Stimulated activated CD8-positive, alpha-beta memory T cell treated with anti-CD3 and anti-CD28 coated beads, Interleukin-12 subunit alpha, Interleukin-12 subunit beta, amount 100 ng/mL, for 24 hours (primary cell): ENCODE measurements around the gene FIBP.

ENCODE experiments used
- DNase-seq: peaks from one replicate; pipeline ENCODE4 v3.0.0-alpha.2; 2020; ENCODE audit errors: extremely low read depth

Gene FIBP

DNA sequence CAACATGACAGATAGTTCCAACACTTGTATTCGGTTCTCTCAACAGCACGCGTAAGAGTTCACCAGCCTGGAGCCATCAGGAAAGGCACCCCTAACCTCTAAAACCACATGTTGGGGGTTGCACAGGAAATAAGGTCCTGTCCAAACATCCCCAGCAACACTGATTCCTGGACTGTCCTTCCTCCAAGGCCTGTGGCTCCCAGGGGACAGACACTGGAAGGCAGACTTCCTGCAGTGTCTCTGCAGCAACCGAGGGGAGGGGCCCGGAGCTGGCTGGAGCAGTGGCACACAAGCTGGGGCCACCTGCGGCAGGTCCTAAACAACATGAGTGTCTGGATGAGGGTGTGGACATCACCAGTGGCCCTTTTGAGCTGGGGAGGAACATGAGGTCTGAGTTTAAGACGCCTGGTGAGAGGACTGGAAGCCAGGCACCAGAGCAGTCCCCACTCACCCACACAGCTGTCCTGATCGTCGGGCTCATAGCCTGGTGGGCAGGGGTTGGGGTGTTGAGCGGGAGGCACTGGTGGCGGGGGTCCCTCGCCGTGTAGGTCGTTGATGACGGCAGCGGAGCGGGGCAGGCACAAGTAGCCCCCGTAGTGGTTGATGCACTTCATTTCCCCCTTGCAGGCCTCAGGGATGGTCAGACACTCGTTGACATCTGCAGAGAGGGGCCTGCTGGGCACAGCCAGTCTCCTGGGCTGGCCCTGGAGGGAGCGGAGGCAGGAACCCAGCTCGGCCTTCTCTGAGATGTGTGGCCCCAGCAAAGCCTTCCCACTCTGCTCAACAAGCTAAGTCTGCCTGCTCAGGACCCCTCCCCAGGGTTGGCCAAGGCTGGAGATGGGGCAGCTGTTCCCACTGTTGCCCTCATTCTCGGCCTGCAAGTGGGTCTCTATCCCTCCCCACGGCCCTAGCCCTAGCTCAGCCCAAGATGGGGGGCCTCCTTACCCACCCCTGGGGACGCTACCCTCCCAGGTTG is 17.3 kb downstream of the FIBP start:
- DNase-seq = no peak

GRCh38 chr11:65870307-65870658 is 18.0 kb downstream of the FIBP start:
- no peak for DNase-seq

DNA sequence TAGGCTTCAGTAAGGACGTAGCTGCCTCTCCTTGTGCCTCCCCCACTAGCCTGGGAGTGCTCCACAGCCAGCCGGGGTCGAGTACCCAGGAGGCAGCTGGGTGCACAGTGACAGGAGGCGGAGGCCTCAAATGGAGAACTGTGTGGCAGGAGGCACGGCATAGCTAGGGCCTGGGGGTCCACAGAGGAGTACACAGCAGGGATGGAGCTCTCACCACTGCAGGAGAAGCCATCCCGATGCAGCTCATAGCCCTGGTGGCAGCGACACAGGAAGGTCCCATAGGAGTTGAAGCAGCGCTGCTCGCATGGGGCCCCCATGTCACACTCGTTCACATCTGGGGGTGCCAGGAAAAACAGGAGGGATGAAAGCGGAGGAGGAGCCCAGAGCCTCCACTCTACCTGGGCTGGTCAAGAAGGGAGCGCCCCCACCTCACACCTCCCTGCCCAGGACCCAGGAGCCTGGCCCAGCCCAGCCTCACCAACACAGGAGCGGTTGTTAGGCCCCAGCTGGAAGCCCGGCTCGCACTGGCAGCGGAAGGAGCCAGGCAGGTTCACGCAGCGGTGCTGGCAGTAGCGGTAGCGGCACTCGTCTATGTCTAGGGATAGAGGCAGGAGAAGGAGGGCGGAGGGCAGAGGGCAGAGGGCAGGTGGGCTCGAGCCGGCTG is 18.5 kb downstream of the FIBP start:
- no peak for DNase-seq

- no peak for DNase-seq
These were observed 19.4 kb downstream of the FIBP start for GRCh38 chr11:65868907-65869306.

- DNase-seq = no peak
These were observed 20.1 kb downstream of the FIBP start for GRCh38 chr11:65868076-65868667.

DNA sequence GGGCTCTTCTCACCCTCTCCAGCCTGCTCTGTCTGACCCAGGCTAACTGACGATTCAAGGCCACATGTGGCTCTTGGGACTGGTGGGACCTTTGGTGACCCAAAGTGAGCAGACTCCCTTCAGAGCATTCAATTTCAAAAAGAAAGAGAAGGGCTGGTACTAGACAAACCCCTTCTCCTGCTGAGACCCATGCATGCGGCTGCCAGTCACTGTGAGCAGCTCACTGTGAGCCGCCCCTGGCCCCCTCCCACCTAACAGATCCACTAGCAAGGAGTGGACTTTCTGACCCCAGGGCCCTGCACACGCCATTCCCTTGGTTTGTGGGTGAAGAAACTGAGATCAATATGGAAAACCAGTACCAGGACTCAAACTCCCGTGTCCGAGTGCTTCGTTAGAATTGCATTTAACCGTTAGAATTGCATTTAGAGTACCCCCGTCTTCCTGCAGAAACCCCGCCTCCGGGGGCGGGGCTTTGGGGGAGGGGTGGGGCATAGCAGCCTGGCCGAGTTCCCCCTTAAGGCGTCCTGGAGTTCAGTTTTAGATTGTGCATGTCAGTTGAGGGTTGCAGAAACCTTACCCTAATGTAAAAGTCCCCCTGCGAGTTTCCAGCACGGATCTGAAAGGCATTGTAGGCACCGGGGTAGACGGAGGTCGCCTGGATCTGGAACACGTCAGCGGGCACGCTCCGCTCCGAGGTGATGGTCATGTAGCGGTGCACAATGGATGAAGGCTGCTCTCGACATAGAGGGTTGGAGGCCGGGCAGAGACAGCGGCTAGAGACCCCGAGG is 20.8 kb downstream of the FIBP start:
- no peak for DNase-seq

GRCh38 chr11:65866509-65867283 is 21.6 kb downstream of the FIBP start:
- DNase-seq = no peak

GRCh38 chr11:65865550-65866172 is 22.6 kb downstream of the FIBP start:
- DNase-seq = no peak

DNA sequence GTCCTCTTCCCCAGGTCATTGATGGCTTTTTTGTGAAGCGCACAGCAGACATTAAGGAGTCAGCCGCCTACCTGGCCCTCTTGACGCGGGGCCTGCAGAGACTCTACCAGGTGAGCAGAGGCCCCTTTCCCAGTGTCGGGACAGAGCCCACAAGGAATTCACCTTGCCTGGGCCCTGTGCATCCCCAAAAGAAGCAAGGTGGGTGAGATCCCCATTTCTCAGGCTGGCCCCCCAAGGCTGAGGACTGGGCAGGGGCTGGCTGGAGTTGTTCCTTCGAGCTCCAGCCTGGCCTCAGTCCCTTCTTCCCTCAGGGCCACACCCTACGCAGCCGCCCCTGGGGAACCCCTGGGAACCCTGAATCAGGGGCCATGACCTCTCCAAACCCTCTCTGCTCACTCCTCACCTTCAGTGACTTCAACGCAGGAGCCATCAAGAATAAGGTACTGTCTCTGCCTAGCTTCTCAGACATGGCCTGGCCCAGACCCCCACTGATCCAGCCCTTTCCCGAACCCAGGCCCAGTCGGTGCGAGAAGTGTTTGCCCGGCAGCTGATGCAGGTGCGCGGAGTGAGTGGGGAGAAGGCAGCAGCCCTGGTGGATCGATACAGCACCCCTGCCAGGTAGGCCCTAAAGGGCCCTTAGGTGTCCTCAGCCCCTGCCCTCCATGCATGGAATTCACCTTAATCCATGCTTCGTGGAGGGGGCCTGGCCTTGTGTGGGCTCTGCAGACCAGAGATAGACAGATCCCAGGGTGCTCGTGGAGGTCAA is 23.4 kb downstream of the FIBP start:
- DNase-seq = no peak

DNA sequence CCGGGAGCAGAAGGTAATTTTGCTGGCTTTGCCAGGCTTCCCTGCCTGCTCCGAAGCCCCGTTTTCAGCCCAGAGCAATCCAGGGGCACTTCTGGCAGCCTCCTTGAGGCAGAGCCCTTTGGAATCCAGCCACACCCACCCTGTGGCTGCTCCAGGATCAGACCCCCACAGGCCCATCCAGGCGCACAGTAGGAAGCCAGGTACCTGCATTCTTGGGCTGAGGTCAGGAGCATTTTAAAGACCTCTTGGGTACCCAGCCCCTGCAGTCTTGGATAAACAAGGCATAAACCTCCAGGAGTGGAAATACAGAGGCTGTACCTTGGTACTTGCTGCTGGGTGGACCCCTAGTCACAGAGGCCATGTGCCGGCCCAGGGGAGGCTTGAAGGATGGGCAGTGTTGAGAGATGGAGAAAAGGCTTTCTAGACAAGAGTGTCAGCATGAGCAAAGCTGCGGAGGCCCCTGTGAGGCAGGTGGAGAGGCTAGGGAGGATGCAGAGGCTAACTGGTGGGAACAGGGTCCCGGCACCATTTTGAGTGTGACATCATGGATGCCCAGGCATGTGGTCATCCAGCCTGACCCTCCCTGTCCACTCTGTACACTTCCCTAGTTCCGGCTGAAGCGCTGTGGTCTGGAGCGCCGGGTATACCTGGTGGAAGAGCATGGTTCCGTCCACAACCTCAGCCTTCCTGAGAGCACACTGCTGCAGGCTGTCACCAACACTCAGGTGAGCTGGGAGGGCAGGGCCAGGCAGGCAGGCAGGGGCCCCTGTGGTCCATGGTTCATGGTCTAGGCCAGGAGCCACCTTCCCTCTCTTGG is 24.2 kb downstream of the FIBP start:
- DNase-seq = no peak

- no peak for DNase-seq
These were observed 25.1 kb downstream of the FIBP start for GRCh38 chr11:65862941-65863888.

DNA sequence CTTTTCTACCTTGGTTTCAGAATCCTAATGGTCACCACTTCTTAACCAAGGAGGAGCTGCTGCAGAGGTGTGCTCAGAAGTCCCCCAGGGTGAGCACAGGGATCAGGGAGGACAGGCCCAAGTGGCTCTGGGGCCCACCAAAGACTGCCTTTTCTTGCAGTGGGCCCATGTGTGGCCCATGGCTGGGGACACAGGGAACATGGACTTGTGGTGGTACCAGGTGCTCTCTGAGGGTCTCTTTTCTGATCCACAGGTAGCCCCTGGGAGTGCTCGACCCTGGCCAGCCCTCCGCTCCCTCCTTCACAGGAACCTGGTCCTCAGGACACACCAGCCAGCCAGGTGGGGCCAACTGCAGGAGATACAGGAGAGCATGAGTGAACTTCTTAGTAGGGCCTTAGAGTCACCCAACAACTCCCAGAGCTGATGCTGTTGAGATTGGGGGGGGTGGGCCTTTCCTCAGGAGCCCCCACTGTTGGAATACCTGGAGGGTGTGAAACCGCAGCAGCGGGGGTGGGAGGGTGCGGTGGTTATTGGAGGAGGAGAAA is 26.0 kb downstream of the FIBP start:
- no peak for DNase-seq

- DNase-seq = no peak
These were observed 26.6 kb downstream of the FIBP start for GRCh38 chr11:65861533-65862183.

GRCh38 chr11:65861165-65861505 is 27.1 kb downstream of the FIBP start:
- DNase-seq = no peak

GRCh38 chr11:65860278-65861164 is 27.8 kb downstream of the FIBP start, which contains the start of gene MUS81:
Gene MUS81, plus strand, starts transcription at chr11:65860433. Its CDS starts 321 bp downstream, at chr11:65860754.
- peak; percentile 92 for DNase-seq

GRCh38 chr11:65859812-65860277 is 28.4 kb downstream of the FIBP start:
- no peak for DNase-seq
